ENCODE measurements around the gene LAPTM5. TPM values are rescaled to one million over a fixed set of nuclear protein-coding genes. Genes with fewer than 3 reads are reported as not detected.

The LAPTM5 gene
- total RNA-seq, 4 donors from 2014 or later, result 2.3 to 14.8 (median 10.1) TPM

DNA sequence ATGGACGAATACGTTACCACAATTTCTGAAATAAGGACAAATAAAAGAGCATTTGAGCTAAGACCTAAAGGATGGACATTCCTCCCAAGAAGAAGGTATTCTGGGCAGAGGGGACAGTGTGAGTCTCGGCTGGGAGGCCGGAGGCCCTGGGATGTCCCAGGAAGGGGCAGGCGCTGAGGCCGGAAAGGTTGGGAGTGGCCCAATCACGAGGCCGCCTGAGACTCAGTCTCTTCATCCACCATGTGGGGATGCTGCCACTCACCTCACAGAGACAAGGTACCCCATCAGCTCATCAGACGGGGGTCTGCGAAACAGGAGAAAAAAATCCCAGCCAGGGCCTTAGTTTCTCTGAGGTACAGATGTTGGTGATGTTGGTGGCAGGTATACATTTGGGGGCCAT is 24.3 kb upstream of the LAPTM5 start:
- Histone ChIP-seq H3K27me3 (no peaks in the 10 kb centered on the region), H3K4me3 (no peak overlapping the region), H3K9me3 (no peaks in the 10 kb centered on the region), H3K4me1 (peaks cover 5 to 19% of the 10 kb centered on the region in 2 donors), H3K36me3 (no peaks in the 10 kb centered on the region), H3K27ac (no peak overlapping the region)
- intact Hi-C loops (cut with DNase I; ENCODE audit: low total_unique reads), result loop anchor here (1.0 to 5.0 kb wide), 2 partner anchors 129 to 1550 kb away; partner anchors contain the start of gene MECR
- no peak for ATAC-seq
- in situ Hi-C loops (cut with MboI; ENCODE audit: low sequenced_read_pairs in 4 of 4), result loop anchor here in 1 of 4 donors (5.0 kb wide), 1 partner anchor 55 kb away; no protein-coding TSS in a partner anchor
- TF ChIP-seq POLR2A (IDR thresholded peaks at IDR 0.05), result no peak
- TF ChIP-seq, protein P1, sequence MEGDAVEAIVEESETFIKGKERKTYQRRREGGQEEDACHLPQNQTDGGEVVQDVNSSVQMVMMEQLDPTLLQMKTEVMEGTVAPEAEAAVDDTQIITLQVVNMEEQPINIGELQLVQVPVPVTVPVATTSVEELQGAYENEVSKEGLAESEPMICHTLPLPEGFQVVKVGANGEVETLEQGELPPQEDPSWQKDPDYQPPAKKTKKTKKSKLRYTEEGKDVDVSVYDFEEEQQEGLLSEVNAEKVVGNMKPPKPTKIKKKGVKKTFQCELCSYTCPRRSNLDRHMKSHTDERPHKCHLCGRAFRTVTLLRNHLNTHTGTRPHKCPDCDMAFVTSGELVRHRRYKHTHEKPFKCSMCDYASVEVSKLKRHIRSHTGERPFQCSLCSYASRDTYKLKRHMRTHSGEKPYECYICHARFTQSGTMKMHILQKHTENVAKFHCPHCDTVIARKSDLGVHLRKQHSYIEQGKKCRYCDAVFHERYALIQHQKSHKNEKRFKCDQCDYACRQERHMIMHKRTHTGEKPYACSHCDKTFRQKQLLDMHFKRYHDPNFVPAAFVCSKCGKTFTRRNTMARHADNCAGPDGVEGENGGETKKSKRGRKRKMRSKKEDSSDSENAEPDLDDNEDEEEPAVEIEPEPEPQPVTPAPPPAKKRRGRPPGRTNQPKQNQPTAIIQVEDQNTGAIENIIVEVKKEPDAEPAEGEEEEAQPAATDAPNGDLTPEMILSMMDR (IDR thresholded peaks at IDR 0.05 in 4 of 5, conservative IDR thresholded peaks at IDR 0.05 in 1 of 5), result no peak
- DNase-seq, result no peak

DNA sequence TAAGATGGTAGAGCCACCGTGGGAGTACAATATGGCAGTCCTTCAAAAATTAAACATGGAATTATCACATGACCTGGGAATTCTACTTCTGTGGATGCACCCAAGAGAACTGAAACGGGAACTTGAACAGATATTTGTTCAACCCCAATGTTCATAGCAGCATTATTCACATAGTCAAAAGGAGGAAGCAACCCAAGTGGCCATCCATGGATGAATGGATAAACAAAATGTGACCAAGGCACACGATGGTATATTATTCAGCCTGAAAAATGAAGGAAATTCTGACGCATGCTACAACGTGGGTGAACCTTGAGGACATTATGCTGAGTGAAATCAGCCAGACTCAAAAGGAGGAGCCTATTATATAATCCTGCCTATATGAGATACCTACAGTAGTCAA is 22.8 kb upstream of the LAPTM5 start:
- Histone ChIP-seq H3K4me3 (no peak overlapping the region), H3K27ac (no peak overlapping the region), H3K27me3 (no peaks in the 10 kb centered on the region), H3K4me1 (peaks cover 5 to 14% of the 10 kb centered on the region in 2 donors), H3K9me3 (no peaks in the 10 kb centered on the region), H3K36me3 (no peaks in the 10 kb centered on the region)
- in situ Hi-C loops (cut with MboI; ENCODE audit: low sequenced_read_pairs in 4 of 4) (loop anchor here in 1 of 4 donors (5.0 kb wide), 1 partner anchor 53 kb away; no protein-coding TSS in a partner anchor), intact Hi-C loops (cut with DNase I; ENCODE audit: low total_unique reads) (loop anchor here (5.0 kb wide), 1 partner anchor 1548 kb away; the partner anchor contains the start of gene MECR)
- DNase-seq (no peak), ATAC-seq (peak in 1 of 2 donors; percentile 6)
- TF ChIP-seq POLR2A (IDR thresholded peaks at IDR 0.05), result no peak
- TF ChIP-seq, protein P1 (IDR thresholded peaks at IDR 0.05 in 4 of 5, conservative IDR thresholded peaks at IDR 0.05 in 1 of 5), result no peak

DNA sequence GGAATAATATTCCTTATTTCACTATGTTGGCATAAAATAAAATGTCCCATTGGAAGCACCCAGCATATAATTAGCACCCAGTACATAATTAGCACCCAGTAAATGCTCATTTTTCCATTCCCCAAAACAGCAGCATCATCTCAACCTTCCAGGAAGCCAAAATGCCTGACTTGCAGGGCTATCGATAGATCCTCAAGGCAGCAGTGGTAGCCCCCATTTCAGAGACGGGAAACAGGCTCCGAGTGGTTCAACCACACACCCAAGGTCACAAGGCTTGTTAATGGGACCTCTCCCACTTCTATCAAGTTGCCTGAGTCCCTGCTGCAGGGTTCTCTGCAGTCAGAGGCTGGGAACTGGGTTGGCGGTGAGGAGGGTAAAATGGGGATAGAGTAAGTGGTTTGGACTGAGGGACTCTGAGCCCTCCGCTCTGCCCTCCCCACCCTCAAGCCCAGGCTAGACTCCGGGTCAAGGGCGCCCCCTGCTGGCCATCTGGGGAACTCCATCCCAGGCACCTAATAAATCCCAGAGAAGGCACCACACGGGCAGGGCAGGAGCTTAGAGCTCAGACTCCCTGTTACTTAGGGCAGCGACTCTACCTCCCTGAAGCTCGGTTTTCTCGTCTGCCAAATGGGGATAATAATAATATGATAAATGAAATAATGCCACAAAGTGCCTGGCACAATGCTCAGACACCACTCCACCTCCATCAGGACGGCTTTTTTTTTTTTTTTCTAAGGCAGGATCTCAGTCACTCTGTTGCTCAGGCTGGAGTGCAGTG is 21.9 kb upstream of the LAPTM5 start:
- TF ChIP-seq, protein P1 (IDR thresholded peaks at IDR 0.05 in 4 of 5, conservative IDR thresholded peaks at IDR 0.05 in 1 of 5), result peak; percentile 94 to 97 (median 96)
- TF ChIP-seq POLR2A (IDR thresholded peaks at IDR 0.05), result no peak
- DNase-seq, result peak; percentile 37 to 76
- in situ Hi-C loops (cut with MboI; ENCODE audit: low sequenced_read_pairs in 4 of 4), result loop anchor here (5.0 kb wide), 2 partner anchors 52 to 57 kb away; partner anchors contain the start of gene MATN1 (in 2 of the 4)

DNA sequence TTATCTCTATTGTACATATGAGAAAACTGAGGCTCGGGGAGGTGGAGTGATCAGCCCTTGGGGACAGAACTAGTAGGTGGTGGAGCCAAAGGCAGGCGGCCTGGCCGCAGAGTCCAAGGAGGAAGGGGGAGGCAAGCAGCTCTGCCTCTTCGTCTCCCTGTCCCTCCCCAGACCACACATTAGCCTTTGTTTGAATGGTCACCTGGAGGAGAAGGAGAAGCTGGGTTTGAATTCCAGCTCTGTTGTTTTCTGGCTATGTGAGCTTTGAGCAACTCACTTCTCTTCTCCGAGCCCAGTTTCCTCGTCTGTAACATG is 21.4 kb upstream of the LAPTM5 start:
- H3K27me3 ChIP-seq, result no peaks in the 10 kb centered on the region
- ATAC-seq, result no peak
- no peaks in the 10 kb centered on the region for H3K9me3 ChIP-seq
- intact Hi-C loops (cut with DNase I; ENCODE audit: low total_unique reads), result loop anchor here (1.0 kb wide), 1 partner anchor 60 kb away; no protein-coding TSS in a partner anchor
- no peak overlapping the region for H3K27ac ChIP-seq
- H3K4me3 ChIP-seq, result no peak overlapping the region
- in situ Hi-C loops (cut with MboI; ENCODE audit: low sequenced_read_pairs in 4 of 4), result loop anchor here in 3 of 4 donors (5.0 kb wide), 2 partner anchors 52 to 57 kb away; partner anchors contain the start of gene MATN1 (in 2 of the 3)
- TF ChIP-seq POLR2A (IDR thresholded peaks at IDR 0.05), result no peak
- peaks cover 5 to 14% of the 10 kb centered on the region in 2 donors for H3K4me1 ChIP-seq
- H3K36me3 ChIP-seq, result no peaks in the 10 kb centered on the region
- DNase-seq, result no peak

More for the DNA sequence above, 21.9 kb upstream of the LAPTM5 start:
- no peak overlapping the region for H3K27ac ChIP-seq
- no peaks in the 10 kb centered on the region for H3K27me3 ChIP-seq
- H3K4me1 ChIP-seq, result peaks cover 5 to 14% of the 10 kb centered on the region in 2 donors
- ATAC-seq, result peak; percentile 63 to 64
- H3K4me3 ChIP-seq, result no peak overlapping the region
- intact Hi-C loops (cut with DNase I; ENCODE audit: low total_unique reads), result loop anchor here (1.0 to 5.0 kb wide), 2 partner anchors 60 to 1547 kb away; partner anchors contain the start of gene MECR
- H3K9me3 ChIP-seq, result no peaks in the 10 kb centered on the region
- H3K36me3 ChIP-seq, result no peaks in the 10 kb centered on the region

Data from gastrocnemius medialis (tissue), 4 donors.